ENCODE data around the gene UBAC2.

- no peak for TF ChIP-seq CTCF (IDR thresholded peaks at IDR 0.05; ENCODE audit: poor library complexity)
- TF ChIP-seq EZH2 (IDR thresholded peaks at IDR 0.05; ENCODE audit: borderline replicate concordance), result no peak
- no peak for TF ChIP-seq EZH2phosphoT487 (IDR thresholded peaks at IDR 0.05; ENCODE audit: low read depth, severe bottlenecking, unreplicated experiment)
Observed at GRCh38 chr13:99320693-99321481, 120.2 kb downstream of the UBAC2 start.

Data from hepatocyte (in vitro differentiated cells).